GM23338 (cell line): ENCODE measurements around the gene HRH2. TPM values are rescaled to one million over a fixed set of nuclear protein-coding genes. Genes with fewer than 3 reads are reported as not detected.

Experiments
- CTCF ChIP-seq, 2 experiments: fragments of 200-600 bp in 1 of 2; sonication (generic) in 1 of 2; conservative IDR thresholded peaks; 2 replicates each; pipeline versions ENCODE4 v1.5.1 to v1.6.1; 2016 to 2017; ENCODE audit warnings: antibody characterized with exemption in 2 of 2, low read depth in 2 of 2, mild to moderate bottlenecking in 2 of 2, moderate library complexity in 1 of 2
- EZH2phosphoT487 ChIP-seq: fragments of 200-600 bp; sonication (generic); IDR thresholded peaks from one replicate; pipeline ENCODE4 v1.8.1; 2018; ENCODE audit warnings: antibody characterized with exemption; ENCODE audit not compliant: unreplicated experiment
- POLR2AphosphoS5 ChIP-seq: IDR thresholded peaks from 2 replicates; pipeline ENCODE4 v1.6.1; 2016; ENCODE audit warnings: antibody characterized with exemption, low read depth
- REST ChIP-seq: IDR thresholded peaks from one replicate; pipeline ENCODE4 v1.6.1; 2018; ENCODE audit warnings: antibody characterized with exemption; ENCODE audit not compliant: unreplicated experiment
- ZNF114 ChIP-seq: fragments of 250-450 bp; sonication (Bioruptor Pico); IDR thresholded peaks from 2 replicates; pipeline ENCODE4 v1.5.0; 2020; ENCODE audit warnings: mild to moderate bottlenecking, moderate library complexity
- polyA plus RNA-seq: library from polyadenylated mRNA; unstranded; fragments of >200 nt; fragmentation: Nextera tagmentation; extraction: Ambion mirVana; gene quantifications from 2 replicates; pipeline ENCODE4 v1.2.1, GENCODE V29; 2016
- total RNA-seq: library from RNA; depleted of rRNA; stranded (reverse); fragments of >200 nt; shearing (Covaris generic); gene quantifications from 2 replicates; pipeline ENCODE4 v1.2.3, GENCODE V29; 2014
- TF ChIP-seq, protein P1 (sequence below): fragments of 250-450 bp; sonication (Bioruptor Pico); IDR thresholded peaks from 2 replicates; pipeline ENCODE4 v1.5.0; 2020; ENCODE audit warnings: mild to moderate bottlenecking, moderate library complexity

The HRH2 gene
- total and polyA plus RNA-seq, 2 experiments from 2014 or later, result 6.8 to 7.0 TPM

- TF ChIP-seq, protein P1, sequence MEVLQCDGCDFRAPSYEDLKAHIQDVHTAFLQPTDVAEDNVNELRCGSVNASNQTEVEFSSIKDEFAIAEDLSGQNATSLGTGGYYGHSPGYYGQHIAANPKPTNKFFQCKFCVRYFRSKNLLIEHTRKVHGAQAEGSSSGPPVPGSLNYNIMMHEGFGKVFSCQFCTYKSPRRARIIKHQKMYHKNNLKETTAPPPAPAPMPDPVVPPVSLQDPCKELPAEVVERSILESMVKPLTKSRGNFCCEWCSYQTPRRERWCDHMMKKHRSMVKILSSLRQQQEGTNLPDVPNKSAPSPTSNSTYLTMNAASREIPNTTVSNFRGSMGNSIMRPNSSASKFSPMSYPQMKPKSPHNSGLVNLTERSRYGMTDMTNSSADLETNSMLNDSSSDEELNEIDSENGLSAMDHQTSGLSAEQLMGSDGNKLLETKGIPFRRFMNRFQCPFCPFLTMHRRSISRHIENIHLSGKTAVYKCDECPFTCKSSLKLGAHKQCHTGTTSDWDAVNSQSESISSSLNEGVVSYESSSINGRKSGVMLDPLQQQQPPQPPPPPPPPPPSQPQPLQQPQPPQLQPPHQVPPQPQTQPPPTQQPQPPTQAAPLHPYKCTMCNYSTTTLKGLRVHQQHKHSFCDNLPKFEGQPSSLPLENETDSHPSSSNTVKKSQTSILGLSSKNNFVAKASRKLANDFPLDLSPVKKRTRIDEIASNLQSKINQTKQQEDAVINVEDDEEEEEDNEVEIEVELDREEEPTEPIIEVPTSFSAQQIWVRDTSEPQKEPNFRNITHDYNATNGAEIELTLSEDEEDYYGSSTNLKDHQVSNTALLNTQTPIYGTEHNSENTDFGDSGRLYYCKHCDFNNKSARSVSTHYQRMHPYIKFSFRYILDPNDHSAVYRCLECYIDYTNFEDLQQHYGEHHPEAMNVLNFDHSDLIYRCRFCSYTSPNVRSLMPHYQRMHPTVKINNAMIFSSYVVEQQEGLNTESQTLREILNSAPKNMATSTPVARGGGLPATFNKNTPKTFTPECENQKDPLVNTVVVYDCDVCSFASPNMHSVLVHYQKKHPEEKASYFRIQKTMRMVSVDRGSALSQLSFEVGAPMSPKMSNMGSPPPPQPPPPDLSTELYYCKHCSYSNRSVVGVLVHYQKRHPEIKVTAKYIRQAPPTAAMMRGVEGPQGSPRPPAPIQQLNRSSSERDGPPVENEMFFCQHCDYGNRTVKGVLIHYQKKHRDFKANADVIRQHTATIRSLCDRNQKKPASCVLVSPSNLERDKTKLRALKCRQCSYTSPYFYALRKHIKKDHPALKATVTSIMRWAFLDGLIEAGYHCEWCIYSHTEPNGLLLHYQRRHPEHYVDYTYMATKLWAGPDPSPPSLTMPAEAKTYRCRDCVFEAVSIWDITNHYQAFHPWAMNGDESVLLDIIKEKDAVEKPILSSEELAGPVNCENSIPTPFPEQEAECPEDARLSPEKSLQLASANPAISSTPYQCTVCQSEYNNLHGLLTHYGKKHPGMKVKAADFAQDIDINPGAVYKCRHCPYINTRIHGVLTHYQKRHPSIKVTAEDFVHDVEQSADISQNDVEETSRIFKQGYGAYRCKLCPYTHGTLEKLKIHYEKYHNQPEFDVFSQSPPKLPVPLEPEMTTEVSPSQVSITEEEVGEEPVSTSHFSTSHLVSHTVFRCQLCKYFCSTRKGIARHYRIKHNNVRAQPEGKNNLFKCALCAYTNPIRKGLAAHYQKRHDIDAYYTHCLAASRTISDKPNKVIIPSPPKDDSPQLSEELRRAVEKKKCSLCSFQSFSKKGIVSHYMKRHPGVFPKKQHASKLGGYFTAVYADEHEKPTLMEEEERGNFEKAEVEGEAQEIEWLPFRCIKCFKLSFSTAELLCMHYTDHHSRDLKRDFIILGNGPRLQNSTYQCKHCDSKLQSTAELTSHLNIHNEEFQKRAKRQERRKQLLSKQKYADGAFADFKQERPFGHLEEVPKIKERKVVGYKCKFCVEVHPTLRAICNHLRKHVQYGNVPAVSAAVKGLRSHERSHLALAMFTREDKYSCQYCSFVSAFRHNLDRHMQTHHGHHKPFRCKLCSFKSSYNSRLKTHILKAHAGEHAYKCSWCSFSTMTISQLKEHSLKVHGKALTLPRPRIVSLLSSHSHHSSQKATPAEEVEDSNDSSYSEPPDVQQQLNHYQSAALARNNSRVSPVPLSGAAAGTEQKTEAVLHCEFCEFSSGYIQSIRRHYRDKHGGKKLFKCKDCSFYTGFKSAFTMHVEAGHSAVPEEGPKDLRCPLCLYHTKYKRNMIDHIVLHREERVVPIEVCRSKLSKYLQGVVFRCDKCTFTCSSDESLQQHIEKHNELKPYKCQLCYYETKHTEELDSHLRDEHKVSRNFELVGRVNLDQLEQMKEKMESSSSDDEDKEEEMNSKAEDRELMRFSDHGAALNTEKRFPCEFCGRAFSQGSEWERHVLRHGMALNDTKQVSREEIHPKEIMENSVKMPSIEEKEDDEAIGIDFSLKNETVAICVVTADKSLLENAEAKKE (CRISPR knock-in tag), result no peak
- no peak for TF ChIP-seq CTCF (conservative IDR thresholded peaks at IDR 0.05; ENCODE audit: low read depth in 2 of 2)
- TF ChIP-seq ZNF114 (CRISPR knock-in tag), result no peak
- TF ChIP-seq EZH2phosphoT487, result no peak
- TF ChIP-seq REST, result no peak
- no peak for TF ChIP-seq POLR2AphosphoS5
These were observed 91.7 kb downstream of the HRH2 start (continued) for GRCh38 chr5:175749591-175749990.
